ENCODE measurements around the gene DOCK2.

- TF ChIP-seq CTCF (IDR thresholded peaks at IDR 0.05), result no peak
- no peak for TF ChIP-seq ZFX (IDR thresholded peaks at IDR 0.05; ENCODE audit: borderline replicate concordance)
Observed at GRCh38 chr5:169636477-169637084, 494 bp upstream of the DOCK2 start.
